ENCODE measurements around the gene NRCAM.
"Not testable (repeated sequence)": the region's sequence is repeated elsewhere in the genome, so short reads cannot be mapped to it uniquely, and the experiment has no call there.

NRCAM gene

DNA sequence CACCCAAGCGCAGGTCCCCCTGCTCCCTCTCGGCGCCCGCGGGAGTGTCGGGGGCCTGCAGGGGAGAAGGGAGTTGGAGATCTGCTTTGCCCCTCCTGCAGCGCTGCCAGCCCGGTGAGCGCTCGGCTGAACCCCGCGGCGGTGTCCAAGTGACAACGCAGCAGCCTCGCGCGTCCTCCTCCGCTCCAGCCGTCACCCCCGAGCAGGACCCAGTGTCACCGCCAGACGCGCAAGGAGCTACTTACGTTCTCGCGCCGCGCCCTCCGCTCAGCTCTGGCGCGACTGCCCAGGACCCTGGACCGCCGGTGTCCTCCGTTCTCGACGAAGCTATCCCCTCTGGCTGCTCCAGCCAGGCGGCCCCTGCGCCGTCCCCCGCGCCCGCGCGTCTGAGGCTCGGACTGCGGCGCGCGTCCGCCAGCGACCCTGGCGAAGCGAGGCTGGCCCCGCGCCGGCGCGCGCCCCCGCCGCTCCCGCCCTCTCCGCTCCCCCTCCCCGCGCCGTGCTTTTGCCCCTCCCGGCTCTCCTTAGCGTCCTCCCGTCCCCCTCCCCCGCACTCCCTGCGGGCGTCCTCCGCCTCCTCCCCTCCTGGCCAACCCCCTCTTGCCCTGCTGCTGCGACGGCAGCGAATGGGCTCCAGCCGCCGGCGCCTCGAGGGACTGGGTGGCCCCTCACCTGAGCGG is at the start of gene NRCAM:
Gene NRCAM (minus strand): TSS at position 439 of the 680 bp plus-strand sequence. CDS start 216,372 bp downstream, outside the sequence.
- DNase-seq (ENCODE audit: low spot score) = peak; percentile 91

DNA sequence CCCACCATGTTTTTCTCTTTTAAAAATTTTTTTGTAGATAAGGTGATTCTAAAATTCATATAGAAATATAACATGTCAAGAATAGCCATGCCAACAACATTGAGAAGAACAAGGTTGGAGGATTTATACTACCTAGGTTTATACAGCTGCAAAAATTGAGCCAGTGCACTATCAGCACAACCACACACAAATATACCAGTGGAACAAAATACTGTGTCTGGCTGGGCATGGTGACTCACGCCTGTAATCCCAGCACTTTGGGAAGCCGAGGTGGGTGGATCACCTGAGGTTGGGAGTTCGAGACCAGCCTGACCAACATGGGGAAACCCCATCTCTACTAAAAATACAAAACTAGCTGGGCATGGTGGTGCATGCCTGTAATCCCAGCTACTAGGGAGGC is 48.3 kb upstream of the NRCAM start:
- not testable (repeated sequence) for DNase-seq (ENCODE audit: low spot score)

DNA sequence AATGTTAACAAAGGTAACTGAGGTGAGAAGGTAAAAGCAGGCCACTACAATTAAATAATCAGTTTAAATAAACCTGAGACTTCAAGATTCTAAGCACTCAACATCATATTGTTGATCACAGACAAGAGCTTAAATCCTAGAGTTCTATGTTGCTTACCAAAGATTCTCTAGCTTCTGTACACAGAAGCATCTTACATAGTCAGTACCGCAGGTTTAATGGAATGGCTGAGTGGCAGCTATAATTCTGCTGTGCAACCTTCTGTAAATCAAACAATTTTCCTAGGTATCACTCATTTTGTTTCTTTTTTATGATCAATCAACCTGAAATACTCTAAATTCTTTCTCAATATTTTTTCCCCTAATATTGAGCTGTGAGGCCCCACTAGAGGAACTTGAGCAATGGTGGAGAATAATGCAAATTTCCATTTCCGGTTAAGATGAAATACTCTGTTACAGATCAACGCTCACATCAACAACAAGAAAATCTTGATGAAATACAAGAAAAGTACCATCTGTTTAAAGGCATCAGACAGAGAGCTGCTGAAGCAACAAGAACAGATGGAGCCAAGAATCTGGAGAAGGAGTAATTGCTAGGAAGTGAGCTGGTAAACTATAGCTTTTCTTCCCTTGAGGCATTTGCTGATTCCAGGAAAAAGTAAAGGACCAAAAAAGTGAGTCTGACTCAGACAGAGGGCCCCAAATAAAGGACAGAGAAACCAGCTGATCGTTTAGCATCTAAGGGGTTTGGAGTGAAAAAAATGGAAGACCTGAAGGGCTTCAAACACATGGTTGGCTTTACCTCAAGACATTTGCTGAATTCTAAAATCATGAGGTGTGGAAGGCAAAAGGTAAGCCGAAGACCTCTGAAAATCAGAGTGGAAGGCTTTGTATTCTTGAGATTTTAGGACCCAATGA is 47.1 kb upstream of the NRCAM start:
- no peak for DNase-seq (ENCODE audit: low spot score)

DNA sequence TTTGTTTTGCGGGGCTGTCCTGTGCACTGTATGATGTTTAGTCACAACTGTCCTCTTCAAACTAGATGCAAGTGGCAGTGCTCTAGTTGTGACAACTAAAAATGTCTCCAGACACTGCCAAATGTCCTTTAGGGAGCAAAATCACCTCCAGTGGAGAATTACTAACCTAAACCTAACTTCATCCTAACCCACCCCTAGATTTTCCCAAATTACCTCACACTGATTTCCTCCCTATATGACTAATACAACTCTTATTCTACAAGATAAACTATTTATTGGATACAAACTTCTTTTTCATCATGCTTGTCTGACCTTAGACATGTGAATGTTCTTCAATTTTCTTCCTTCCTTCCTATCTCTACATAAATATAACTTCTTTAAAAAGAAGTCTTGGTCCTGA is 43.3 kb upstream of the NRCAM start:
- DNase-seq (ENCODE audit: low spot score) = no peak

DNA sequence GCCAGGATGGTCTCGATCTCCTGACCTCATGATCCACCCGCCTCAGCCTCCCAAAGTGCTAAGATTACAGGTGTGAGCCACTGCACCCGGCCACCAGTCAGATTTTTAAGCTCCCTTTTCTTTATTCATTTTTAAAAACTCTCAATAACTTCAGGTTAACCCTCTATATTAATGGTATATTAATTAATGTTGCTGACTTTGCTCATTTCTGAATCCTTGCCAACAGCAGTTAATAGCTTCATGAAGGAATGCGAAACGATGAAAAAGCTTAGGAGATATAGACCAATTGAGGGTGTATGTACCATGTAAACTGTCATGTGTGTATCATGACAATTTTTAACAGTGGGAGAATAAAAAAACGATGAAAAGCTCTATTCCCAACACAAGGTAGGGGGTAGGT is 42.2 kb upstream of the NRCAM start:
- no peak for DNase-seq (ENCODE audit: low spot score)

DNA sequence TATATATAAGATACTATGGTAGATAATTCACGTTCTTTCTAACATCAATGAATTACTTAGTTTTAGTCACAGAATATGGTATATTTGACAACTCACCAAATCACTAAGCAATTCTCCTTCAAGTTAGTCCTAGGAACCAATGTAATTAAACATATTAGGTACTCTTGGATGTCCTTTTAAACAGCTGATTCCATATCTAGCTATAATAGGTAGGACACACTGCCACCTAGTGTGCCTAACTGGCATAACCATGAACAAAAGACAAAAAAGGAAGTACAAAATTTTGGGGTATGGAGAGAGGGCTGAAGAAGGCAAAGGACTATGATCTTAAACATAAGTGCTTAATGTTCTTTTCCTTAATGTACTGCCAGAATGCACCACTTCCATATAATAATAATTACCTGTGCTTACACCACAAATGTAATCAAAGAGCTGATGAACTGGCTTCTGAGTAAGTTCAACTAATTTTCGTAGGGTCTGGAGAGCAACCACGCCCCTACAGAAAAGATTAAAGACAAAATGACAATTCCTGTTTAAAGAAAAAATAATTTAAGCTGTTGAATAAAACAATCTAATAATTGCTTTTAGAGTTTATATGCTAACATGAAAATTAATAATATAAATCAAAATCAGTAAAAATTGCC is 41.0 kb upstream of the NRCAM start:
- DNase-seq (ENCODE audit: low spot score) = no peak

DNA sequence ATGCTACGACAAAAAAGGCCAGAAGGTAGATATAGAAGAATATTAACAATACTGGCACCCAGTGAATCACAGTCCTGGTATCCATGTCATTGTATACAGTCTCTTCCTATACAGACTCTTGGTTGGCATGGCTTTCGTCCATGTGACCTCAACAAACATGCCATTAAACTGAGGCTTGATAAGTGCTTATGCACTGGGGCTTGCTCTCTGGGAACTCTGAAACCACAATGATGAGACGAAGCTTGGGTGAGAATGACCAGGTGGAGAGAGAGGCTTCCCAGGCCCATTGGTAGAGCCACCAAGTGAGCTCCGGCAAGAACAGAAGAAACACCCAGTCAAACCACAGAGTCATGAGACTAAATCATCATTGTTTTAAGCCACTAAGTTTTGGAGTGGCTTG is 36.5 kb upstream of the NRCAM start:
- DNase-seq (ENCODE audit: low spot score) = no peak

DNA sequence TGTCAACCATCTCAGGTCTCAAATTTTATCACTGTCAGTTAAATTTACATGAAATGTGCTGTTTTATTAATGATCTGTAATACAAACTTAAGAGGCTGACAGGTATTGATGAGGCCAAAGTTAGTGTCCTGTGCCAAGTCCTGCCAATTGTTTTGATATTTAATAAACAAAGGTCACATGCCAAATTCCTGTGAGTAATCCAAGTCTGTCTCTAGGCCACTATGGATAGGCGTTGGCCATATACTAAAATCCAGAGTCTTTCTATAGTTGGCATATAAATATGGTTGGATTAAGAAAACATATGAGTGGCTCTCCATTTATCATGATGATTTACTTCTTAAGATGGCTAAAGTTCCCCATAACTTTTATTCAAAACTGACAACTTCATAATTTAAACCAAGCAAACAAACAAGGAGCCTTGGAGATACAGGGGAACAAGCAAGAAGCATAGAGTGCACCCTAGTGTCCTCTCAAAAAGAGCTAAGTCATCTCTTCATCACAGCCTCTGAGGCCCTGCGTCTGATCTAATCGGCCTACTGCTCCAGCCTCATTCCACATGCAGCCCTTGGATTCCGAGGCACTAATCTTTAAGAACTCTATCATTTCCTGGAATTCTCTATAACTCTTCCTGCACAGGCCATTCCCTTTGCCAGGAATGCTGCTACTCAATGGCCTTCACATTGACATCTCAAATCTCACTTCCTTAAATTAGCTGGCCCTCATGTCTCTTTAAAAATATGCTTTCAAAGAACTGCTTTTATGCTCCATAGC is 32.7 kb upstream of the NRCAM start:
- DNase-seq (ENCODE audit: low spot score) = no peak

DNA sequence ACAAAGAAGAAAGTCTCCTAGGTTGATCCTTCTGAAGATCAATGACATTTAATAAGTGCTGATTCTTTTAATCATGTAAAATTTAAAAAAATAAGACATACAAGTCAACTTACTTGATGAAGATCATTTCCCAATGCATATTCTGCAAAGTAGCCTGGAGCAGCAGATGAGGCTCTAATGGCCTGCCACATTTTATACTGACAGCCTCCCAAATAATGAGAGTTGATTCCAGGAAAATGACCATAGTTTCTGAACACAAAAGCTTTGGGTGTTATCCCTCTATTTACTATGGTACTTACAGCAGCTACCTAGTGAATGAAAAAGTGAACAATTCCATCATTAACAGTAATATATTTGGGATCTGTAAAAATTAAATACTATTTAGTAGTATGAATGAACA is 31.4 kb upstream of the NRCAM start:
- DNase-seq (ENCODE audit: low spot score) = no peak

DNA sequence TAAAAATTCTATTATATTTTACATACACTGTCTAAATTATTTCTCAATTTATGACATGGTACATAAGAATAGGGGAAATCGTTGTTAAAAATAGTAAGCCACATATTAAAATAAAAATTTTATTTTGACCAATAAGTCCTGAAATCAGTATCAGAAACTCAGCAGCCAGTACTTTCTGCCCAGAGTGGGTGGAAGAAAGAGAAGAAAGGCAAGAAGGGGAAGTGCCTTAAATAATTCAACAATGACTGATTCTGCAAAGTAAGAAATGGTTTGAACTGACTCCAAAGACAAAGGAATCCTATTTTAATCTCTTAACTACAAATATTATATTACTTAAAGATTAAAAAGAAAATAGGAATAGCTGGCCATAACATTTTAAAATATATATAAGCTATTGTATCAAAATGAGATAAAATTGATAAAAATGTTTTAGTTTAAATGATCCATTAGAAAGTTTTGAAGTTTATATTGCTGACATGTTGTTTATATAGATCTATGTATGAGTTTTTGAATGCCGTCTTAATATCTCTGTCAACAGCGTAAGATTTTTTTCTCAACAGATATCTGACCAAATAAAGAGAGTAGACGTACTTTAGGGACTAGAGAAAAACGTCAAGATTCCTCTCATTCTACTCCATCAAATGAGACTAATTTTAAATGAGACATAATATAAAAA is 30.2 kb upstream of the NRCAM start:
- no peak for DNase-seq (ENCODE audit: low spot score)

DNA sequence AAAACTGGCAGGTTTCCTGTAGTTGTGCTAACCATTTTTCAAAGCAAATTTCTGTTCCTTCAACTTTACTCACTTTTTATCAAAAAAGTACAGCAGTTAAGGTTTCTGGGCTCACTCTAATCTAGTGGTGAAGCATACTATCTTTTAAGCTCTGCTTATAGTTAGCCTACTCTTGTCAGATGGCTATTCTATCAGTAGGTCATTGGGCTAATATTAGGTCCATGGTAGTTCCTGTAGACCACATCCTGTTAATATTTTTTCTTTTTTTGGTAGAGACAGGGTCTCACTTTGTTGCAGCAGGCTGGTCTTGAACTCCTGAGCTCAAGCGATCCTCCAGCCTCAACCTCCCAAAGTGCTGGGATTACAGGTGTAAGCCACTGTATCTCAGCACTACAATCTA is 27.9 kb upstream of the NRCAM start:
- DNase-seq (ENCODE audit: low spot score) = no peak

DNA sequence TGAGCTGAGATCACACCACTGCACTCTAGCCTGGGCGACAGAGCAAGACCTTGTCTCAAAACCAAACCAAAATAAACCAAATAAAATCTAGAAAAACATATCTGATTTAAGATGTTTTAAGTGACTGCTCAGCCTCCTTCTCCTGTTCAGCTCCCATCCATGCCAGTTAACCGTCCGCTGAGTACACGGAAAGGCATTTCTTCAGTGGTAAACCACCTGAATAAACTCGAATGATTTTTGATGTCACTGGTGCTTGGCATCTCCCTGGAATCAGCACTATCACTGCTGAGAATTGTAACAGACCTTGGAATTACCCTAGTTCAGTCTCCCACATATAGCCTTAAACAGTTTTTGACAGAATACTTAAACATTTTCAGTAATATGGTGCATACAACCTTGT is 24.1 kb upstream of the NRCAM start:
- no peak for DNase-seq (ENCODE audit: low spot score)

DNA sequence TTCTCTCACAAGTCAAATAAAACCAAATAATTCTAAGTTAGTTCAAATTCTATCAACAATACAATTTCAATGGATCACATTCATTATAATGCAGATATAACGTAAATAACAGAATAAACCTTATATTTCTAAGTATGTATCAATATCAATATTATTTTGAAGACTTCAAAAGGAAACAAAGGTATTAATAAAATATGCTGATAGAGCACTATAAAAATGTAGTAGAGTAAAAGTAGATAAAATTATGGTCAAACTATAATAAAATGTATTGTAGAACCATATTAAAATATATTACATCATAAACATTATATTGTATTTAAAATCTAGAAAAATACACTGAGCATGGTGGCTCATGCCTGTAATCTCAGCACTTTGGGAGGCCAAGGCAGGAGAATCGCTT is 23.5 kb upstream of the NRCAM start:
- DNase-seq (ENCODE audit: low spot score) = no peak

DNA sequence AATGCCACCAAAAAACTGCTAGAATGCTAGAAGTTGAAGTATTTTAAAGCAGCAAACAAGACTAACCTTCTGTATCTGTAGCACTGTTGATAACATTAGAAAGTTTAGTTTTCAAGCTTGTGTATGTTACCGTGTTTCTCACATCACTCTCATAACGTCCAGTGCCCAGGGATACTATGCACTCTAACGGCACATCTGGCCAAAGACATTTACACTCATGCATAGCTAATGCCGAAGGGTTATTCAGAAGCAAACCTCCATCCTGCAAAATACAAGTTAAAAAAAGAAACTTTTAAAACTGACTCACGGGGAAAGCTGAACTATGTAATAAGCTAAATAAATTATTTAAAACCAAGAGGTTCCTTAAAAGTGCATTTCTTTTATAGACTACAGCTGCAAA is 22.9 kb upstream of the NRCAM start:
- no peak for DNase-seq (ENCODE audit: low spot score)

DNA sequence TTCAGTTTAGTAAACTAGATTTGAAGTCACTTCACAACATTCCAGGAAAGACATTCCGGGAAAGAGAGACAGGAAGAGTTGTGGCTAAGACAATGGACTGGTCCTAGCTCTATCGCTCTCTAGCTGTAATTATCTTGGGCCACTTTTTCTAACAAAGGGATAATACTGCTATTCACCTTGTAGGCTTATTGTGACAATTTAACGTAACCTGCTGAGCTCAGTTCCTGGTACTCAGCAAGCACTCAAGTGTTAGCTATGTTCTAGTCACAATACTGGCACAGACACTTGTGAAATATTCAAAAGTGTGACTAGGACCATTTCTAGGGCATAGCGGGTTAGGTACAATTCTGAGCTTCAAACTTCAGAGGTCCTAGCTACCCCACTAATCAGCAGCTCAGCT is 12.0 kb upstream of the NRCAM start:
- DNase-seq (ENCODE audit: low spot score) = no peak

DNA sequence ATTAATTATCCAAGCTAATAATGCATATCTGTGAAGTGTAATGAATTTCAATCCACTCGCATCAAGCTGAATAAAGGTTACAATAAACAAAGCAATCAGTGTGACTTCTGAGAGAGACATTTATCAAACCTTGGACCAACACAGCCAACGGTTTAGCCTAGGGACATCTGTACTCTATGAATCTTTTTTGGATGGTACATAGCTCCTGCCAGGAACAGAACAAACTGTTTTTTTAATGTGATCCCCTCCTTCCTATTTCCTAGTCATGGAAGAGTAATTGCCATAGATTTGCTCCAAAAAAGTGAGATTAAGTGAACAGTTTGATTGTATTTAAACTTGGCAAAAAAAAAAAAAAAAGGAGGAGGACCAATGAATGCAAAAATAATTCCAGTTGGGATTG is 11.2 kb upstream of the NRCAM start:
- no peak for DNase-seq (ENCODE audit: low spot score)

DNA sequence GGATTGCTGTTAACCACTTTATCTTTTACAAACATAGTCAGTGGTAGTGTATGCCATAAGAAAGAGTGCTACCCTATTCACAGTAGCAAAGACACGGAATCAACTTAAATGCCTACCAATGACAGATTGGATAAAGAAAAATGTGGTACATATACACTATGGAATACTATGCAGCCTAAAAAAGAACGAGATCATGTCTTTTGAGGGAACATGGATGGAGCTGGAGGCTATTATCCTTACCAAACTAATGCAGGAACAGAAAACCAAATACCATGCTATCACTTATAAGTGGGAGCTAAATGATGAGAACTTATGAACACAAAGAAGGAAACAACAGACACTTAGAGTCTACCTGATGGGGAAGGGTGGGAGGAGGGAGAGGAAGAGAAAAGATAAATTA is 10.1 kb upstream of the NRCAM start:
- DNase-seq (ENCODE audit: low spot score) = not testable (repeated sequence)

DNA sequence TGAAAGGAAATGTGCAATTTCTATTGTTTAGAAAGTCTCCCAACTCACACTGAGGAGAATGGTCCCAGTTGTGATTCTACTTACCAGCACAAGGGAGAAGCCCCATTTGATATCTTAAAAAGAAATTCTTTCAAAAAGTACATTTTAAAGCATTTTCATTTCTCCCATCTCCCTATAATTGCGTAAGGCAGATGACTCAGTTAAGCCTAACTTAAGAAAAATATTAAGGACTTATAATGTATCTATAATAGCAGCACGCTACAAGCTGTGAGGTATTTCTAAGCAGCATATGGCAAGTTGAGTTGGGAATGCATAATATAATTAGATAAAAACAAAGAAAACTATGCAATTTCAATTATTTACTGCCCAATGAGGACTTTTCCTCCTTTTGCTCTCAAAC is 8.5 kb upstream of the NRCAM start:
- no peak for DNase-seq (ENCODE audit: low spot score)

DNA sequence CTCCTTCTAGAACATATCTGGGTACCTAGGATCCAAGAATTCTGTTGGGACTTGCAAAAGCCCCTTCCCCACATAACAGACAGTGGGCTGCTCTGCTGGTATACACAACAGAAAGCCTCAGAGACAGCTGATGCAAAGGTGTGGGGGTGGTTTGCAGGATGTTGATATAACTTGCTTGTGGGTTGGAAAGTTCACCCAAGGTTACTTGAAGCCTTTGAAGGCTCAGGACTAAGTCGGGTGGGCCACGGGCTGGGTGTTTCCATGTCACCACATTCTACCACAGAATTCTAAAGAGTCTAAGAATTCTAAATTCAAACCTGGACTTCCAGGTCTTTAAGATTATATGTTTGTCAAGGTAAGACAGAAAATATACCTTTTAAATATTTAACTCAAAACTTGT is 7.4 kb upstream of the NRCAM start:
- no peak for DNase-seq (ENCODE audit: low spot score)

DNA sequence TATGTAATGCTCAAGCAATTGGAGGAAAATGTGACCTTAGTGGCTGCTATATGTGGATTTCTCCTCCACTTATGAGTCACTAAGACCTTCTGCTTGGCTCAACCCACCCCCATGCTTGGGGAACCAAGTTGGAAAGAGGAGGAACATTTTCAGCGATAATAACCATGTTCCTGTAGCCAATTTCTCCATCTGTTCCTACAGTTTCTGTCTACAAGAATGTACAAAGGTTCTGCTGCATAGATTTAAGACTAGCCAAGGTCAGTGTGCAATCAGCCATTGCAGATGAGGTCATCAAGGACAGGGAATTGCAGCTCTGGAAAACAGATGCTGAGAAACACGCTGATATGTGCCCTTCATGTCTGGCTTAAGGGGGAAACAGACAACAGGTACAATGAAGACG is 5.6 kb upstream of the NRCAM start:
- DNase-seq (ENCODE audit: low spot score) = no peak

DNA sequence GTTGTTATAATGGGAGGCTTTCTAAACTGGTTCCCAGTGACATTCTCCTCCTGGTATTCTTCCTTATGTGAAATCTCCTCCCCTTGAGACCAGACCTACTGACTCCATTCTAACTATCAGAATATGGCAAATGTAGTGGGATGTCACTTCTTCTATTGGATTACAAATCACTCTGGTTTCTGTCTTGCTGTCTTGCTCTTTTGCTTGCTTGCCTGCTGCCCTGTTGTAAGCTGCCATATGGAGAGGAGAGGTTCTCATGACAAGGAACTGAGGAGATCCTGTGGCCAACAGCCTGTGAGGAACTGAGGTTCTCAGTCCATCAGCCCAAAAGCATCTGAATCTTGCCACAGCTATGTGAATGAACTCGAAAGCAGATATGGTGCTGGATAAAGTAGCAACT is 4.7 kb upstream of the NRCAM start:
- DNase-seq (ENCODE audit: low spot score) = no peak
